Fibroblast of the aortic adventitia (primary cell): ENCODE data around the gene PRAC1. TPM values are rescaled to one million over a fixed set of nuclear protein-coding genes. Genes with fewer than 3 reads are reported as not detected.

Experiments
- DNase-seq: peaks from one replicate; pipeline ENCODE4 v3.0.0-alpha.2; 2010; ENCODE audit warnings: low read depth
- H3K4me3 ChIP-seq: 2 replicates; pipeline ENCODE4 v1.5.1; 2011; ENCODE audit warnings: low read depth, mild to moderate bottlenecking, control low read depth, low read length, moderate library complexity
- total RNA-seq: library from RNA; depleted of rRNA; stranded (reverse); fragments of >200 nt; gene quantifications from 2 replicates; pipeline ENCODE4 v1.2.3, GENCODE V29; 2012; ENCODE audit warnings: low replicate concordance
- TF ChIP-seq, protein P1 (sequence below): IDR thresholded peaks from 2 replicates; pipeline ENCODE4 v1.5.1; 2011; ENCODE audit warnings: mild to moderate bottlenecking, low read length, control low read depth, inconsistent platforms; ENCODE audit not compliant: insufficient read depth

PRAC1 gene
- total RNA-seq, 1 donor, result not detected

DNA sequence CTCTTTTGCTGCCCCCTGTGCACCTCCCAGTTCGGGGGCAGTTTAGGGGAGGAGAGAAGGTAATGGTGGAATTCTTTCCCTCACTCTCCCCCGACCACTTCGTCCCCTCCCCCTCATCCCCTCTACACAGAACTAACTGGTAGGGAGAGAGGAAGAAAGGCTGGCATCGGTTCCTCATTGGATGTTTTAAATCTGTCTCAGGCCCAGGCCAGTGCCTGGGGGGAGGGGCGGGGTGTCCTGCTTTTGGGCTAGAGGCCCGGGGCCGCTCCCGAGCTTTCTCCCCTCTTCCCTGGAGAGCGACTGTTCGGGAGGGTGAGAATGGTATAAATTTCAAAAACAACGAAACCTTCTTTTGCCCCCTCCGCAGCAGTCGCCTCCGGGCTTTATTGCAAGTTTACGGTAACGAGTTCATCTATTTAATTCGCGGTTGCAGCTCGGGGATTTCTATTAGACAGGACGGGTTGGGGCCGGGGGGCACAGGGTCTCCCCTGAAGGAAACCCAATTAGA, 651 bp upstream of the PRAC1 start, which contains the start of gene PRAC2:
PRAC2 (plus strand) TSS at position 271 of the 508 bp plus-strand sequence. CDS start 1,226 bp downstream, outside the sequence.
- DNase-seq, result no peak
- H3K4me3 ChIP-seq, result no peak within 1 kb of the TSS
- TF ChIP-seq, protein P1, sequence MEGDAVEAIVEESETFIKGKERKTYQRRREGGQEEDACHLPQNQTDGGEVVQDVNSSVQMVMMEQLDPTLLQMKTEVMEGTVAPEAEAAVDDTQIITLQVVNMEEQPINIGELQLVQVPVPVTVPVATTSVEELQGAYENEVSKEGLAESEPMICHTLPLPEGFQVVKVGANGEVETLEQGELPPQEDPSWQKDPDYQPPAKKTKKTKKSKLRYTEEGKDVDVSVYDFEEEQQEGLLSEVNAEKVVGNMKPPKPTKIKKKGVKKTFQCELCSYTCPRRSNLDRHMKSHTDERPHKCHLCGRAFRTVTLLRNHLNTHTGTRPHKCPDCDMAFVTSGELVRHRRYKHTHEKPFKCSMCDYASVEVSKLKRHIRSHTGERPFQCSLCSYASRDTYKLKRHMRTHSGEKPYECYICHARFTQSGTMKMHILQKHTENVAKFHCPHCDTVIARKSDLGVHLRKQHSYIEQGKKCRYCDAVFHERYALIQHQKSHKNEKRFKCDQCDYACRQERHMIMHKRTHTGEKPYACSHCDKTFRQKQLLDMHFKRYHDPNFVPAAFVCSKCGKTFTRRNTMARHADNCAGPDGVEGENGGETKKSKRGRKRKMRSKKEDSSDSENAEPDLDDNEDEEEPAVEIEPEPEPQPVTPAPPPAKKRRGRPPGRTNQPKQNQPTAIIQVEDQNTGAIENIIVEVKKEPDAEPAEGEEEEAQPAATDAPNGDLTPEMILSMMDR, result no peak

DNA sequence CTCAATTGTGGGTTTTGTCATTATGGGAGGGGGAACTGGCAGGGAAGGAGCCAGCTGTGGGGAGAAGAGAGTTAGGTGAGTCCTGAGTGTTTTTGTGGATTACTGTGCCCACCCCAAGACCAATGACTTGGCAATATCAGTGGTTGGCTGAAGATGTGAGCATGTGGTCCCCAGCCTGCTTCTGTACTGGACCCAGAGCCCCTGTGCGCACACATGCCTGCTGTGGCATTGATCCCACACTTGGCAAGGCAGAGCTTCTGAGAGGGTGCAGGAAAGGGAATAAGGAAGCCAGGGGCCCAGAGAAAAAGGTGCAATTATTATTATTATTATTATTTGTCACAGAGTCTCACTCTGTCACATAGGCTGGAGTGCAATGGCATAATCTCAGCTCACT, 1.3 kb downstream of the PRAC1 start:
- DNase-seq, result no peak
- no peak overlapping the region for H3K4me3 ChIP-seq
- TF ChIP-seq, protein P1, result no peak

GRCh38 chr17:48720266-48721008, 1.9 kb downstream of the PRAC1 start:
- H3K4me3 ChIP-seq, result no peak overlapping the region
- TF ChIP-seq, protein P1, result no peak
- no peak for DNase-seq

DNA sequence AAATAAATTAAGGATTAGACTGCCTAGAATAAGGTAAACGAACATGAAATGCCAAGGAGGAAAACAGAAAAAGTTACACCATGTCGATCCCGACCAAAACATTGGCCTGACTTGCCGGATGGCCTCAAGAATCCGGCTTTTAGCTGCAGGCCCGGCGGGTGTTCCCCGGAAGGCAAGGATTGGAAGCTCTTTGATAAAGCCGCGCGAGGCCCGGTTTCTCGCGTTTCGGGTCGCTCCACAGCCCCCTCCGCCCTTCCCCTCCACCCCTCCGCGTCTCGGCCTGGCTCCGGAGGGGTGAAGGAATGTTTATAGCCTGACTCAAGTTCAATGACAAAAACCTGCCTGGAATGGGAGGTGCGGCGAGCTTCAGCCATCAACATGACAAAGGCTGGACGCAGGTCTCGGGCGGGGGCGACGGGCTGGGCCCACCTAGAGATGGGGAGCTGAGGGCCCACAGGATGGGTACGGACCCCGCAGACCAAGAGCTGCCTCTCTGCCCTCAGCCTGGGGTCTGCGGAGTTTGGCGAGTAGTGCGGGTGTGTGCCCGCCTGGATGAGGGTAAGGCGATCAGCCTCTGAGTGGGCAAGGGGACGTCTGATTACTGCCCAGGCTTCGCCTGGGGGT, 2.6 kb downstream of the PRAC1 start:
- H3K4me3 ChIP-seq, result no peak overlapping the region
- DNase-seq, result no peak
- TF ChIP-seq, protein P1, result no peak

- TF ChIP-seq, protein P1, result no peak
- no peak for DNase-seq
- H3K4me3 ChIP-seq, result no peak overlapping the region
Measured at GRCh38 chr17:48718761-48719641, 3.3 kb downstream of the PRAC1 start.

GRCh38 chr17:48718227-48718760, 4.0 kb downstream of the PRAC1 start:
- H3K4me3 ChIP-seq, result no peak overlapping the region
- TF ChIP-seq, protein P1, result no peak
- DNase-seq, result no peak
